SIG-M5 (cell line): ENCODE data around the gene SMARCA4.

Source experiments
- DNase-seq: peaks from one replicate; lab custom pipeline; 2025; lab: John Stamatoyannopoulos, UW

Gene SMARCA4

DNA sequence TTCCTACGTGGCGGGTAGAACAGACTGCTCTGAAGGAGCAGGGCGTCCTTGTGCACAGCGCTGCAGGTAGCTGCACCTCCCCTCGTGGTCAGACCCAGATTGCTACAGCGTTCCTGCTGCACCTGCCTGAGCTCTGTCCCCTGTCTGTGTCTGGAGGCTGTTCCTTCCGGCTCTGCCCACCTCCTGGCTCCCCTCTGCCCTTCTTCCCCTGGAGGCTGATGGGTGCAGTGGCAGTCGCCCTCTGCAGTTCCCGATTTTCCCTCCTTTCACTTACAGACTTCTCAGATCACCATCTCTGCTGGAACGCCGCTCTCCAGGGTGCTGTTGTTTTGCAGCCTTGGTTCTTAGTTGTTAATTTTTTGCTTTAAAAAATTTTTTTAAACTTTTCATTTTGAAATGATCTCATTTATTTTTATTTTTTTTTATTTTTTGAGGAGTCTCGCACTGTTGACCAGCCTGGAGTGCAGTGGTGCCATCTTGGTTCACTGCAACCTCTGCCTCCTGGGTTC lies 53.6 kb downstream of the SMARCA4 start:
- DNase-seq, result no peak

DNA sequence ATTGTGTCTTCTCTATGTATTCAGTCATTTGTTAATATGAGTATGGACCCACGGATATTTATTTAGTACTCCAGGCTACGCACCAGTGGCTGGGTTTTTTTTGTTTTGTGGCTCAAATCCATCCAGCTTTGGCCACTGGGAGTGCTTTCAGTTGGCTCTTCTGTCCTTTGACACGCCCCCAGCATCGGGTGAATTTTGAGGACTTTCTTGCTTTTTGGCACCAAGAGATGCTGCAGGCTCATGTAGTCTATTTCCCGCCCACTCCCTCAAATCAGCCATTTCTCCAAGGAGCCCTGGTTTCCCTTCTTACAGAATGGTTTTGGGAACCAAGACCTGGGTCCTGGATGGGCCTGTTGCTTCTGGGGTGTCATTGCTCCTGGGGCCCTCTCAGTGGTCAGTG lies 55.8 kb downstream of the SMARCA4 start:
- no peak for DNase-seq

- DNase-seq, result no peak
These were observed 56.6 kb downstream of the SMARCA4 start for GRCh38 chr19:11017275-11018035.

- no peak for DNase-seq
These were observed 57.3 kb downstream of the SMARCA4 start for GRCh38 chr19:11018179-11018578.

DNA sequence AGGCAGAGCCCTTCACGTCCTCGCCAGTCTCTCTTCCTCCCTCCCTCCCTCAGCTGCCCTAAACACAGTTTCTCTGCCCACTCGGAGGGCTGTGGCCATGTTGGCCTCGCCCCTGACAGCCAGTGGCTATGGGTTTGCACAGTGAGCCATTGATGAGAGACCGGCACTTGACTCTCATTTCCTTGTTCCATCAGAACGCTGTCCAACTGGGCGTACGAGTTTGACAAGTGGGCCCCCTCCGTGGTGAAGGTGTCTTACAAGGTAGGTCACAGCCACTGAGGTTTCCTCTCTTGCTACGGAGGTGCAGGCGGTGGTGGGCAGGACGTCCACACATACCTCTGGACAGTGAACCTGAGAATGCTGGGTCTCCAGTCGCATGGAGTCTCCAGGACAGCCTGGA lies 57.9 kb downstream of the SMARCA4 start:
- no peak for DNase-seq

- no peak for DNase-seq
These were observed 58.4 kb downstream of the SMARCA4 start for GRCh38 chr19:11019262-11019661.

GRCh38 chr19:11019824-11020223 lies 59.0 kb downstream of the SMARCA4 start:
- DNase-seq, result no peak

DNA sequence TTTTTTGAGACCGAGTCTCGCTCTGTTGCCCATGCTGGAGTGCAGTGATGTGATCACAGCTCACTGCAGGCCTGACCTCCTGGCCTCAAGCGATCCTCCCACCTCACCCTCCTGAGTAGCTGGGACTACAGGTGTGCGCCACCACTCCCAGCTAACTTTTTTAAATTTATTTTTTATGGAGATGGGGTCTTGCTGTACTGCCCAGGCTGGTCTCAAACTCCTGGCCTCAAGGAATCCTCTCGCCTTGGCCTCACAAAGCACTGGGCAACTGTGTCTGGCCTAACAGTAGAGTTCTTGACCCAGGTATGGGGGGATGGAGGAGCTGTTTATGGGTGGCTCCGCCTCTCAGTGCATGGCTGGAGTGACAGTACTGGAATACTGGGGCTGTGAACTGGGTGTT lies 59.6 kb downstream of the SMARCA4 start:
- DNase-seq, result no peak

- DNase-seq, result no peak
These were observed 60.3 kb downstream of the SMARCA4 start for GRCh38 chr19:11020982-11021759.

- no peak for DNase-seq
These were observed 60.9 kb downstream of the SMARCA4 start for GRCh38 chr19:11021760-11022144.

- DNase-seq, result no peak
These were observed 62.2 kb downstream of the SMARCA4 start for GRCh38 chr19:11023016-11023415.

- DNase-seq, result no peak
These were observed 62.9 kb downstream of the SMARCA4 start for GRCh38 chr19:11023710-11024109.

DNA sequence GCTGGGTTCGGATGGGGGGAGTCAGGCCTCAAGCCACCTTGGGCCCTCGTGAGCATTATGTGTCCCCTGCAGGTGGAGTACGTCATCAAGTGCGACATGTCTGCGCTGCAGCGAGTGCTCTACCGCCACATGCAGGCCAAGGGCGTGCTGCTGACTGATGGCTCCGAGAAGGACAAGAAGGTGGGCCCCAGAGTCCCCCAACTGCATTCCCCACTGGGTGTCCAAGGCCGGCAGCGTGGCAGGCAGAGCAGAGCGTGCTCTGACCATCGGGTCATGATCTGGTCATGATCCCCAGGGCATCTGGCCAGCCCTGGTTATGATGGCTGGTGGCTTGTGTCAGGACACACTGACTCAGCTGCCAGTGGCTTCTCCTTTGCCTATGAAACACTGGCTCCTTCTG lies 63.4 kb downstream of the SMARCA4 start:
- DNase-seq, result no peak

DNA sequence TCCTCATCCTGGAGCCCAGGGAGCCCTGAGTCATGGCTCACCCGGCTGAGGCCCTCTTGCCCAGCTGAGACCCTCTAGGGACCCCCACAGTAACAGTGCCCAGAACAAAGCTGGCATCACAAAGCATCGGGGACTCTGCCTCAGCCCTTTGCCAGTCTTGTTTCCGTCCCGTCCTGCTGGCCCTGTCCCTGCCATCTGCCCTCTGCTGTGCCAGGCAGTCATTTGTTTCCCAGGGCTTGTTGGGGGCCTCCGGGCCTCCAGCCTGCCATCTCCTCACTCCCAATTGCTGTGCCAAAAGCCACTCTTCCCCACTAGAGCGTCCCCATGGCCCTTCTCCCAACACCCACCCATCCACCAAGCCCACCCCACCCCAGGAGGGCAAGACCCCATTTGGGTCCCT lies 64.2 kb downstream of the SMARCA4 start:
- DNase-seq, result no peak

DNA sequence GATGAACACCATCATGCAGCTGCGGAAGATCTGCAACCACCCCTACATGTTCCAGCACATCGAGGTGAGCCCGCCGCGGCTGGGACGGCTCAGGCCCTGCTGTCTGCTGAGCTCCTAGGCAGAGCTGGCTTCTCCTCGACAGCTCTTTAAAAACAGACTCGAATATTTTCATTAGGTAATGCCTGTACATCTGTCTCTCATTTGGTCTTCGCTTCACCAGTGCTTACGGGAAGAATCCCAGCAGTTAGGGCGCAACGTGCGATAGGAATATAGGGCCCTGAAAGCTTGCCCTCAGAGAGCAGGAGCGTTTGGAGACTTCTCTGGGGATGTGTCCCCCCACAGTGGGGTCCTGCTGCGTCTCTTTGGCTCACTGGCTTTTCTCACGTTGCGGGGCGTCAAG lies 64.6 kb downstream of the SMARCA4 start:
- DNase-seq, result no peak

GRCh38 chr19:11025997-11026396 lies 65.2 kb downstream of the SMARCA4 start:
- DNase-seq, result no peak

DNA sequence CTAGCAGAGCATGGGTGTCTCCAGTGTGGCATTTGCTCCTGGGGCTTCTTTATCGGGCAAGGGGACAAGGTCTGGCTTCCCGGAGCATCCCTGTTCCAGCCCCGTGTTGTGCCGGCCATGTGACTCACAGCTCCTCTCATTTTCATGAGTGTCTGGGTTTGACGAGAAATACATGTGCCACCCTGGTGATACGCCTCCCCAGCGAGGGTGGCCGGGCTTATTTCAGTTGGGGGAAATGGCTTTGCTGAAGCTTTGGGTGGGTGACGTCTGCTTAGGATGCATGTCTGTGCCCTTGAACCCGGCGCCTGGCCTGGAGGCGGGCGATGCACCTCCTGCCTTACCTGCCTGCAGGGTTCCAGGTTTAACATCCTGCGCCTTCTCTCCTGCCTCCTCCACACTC lies 66.6 kb downstream of the SMARCA4 start:
- no peak for DNase-seq

GRCh38 chr19:11028146-11028545 lies 67.3 kb downstream of the SMARCA4 start:
- no peak for DNase-seq

- no peak for DNase-seq
These were observed 70.7 kb downstream of the SMARCA4 start for GRCh38 chr19:11031421-11032070.

DNA sequence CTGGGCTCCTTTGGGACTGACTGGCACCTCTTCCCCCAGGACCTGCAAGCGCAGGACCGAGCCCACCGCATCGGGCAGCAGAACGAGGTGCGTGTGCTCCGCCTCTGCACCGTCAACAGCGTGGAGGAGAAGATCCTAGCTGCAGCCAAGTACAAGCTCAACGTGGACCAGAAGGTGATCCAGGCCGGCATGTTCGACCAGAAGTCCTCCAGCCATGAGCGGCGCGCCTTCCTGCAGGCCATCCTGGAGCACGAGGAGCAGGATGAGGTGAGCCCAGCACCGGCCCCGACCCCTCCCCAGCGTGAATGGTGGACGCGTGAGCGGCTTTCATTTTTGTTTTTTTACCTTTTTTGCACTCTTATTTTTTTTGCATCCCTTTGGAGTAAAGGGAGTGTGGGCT lies 72.4 kb downstream of the SMARCA4 start:
- DNase-seq, result no peak

- no peak for DNase-seq
These were observed 72.9 kb downstream of the SMARCA4 start for GRCh38 chr19:11033763-11034162.

GRCh38 chr19:11034449-11035213 lies 73.8 kb downstream of the SMARCA4 start:
- DNase-seq, result no peak
